C4-2B (cell line): ENCODE data around the gene LCN12.

Source experiments
- H3K27ac ChIP-seq: fragments of 450-650 bp; 2 replicates; pipeline ENCODE4 v1.5.1; 2017
- ZFX ChIP-seq: fragments of 450-650 bp; IDR thresholded peaks from 2 replicates; pipeline ENCODE4 v1.6.1; 2017
- TF ChIP-seq, protein P1 (sequence below): fragments of 450-650 bp; conservative IDR thresholded peaks from 2 replicates; pipeline ENCODE4 v1.5.1; 2017; ENCODE audit warnings: mild to moderate bottlenecking

Gene LCN12

DNA sequence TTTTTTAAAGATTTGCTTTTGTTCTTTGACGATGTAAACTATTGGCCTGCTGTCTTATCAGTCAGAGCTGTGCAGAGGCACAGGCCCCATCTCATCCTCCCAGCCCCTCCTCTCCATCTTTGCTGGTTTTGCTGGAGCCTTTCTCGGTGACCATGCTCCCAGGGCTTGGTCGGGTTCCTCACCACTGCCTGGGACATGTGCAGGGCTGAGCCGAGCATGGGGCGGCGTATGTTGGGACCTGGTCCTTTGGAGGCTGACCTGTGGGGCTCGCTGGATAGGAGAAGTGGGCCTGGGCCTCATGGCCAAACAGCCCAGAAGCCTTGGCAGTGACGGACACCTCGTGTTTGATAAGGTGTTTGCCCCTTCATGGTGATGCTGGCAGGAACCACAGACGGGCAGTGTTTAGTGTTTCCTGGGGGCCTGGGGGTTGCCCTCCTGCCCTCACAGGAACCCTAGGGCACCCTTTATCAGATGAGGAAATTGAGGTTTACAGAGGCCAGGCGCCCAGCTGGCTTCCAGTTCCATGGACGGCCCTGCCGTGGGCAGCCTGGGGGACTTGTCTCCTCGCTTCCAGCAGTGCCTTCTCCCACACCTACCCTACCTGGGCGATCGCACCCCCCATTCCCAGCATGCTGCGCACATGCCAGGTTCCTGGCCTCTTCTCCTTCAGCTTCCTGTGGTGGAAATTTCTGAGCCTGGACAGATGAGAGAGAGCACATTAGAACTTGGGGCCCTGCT lies 38.2 kb upstream of the LCN12 start:
- H3K27ac ChIP-seq: no peak overlapping the region
- no peak for TF ChIP-seq ZFX
- TF ChIP-seq, protein P1, sequence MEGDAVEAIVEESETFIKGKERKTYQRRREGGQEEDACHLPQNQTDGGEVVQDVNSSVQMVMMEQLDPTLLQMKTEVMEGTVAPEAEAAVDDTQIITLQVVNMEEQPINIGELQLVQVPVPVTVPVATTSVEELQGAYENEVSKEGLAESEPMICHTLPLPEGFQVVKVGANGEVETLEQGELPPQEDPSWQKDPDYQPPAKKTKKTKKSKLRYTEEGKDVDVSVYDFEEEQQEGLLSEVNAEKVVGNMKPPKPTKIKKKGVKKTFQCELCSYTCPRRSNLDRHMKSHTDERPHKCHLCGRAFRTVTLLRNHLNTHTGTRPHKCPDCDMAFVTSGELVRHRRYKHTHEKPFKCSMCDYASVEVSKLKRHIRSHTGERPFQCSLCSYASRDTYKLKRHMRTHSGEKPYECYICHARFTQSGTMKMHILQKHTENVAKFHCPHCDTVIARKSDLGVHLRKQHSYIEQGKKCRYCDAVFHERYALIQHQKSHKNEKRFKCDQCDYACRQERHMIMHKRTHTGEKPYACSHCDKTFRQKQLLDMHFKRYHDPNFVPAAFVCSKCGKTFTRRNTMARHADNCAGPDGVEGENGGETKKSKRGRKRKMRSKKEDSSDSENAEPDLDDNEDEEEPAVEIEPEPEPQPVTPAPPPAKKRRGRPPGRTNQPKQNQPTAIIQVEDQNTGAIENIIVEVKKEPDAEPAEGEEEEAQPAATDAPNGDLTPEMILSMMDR: no peak

DNA sequence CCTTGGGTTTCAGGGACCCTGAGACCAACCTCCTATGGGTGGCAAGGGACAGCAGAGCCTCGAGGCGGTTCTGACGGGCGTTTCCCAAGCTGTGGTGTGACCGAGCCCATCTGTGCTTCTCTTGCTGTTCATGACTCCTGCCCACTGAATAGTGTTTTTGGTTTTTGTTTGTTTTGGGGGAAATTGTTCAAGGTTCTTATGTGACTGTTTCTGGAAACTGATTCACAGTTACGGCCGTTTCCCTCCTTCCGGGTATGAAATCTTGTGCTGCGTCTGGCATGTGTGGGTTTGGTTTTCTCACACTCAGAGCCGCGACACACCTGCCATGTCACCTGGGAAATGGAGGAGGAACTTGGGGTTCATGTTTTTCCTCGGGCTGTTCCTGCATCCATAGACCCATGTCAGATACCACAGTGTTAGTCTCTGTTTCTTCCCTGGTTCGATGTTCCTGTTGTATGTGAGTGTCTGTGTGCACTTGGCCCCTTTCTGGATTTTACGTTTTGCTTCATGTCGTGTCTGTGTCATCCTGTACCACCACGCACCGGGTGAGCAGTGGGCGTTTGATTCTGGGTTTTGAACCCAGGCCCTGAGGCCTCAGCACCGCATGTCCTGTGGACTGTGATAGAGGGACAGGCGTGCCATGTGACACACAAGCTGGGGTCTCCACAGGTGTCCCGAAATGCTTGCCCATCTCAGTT lies 36.3 kb upstream of the LCN12 start:
- TF ChIP-seq, protein P1: no peak
- TF ChIP-seq ZFX: no peak

DNA sequence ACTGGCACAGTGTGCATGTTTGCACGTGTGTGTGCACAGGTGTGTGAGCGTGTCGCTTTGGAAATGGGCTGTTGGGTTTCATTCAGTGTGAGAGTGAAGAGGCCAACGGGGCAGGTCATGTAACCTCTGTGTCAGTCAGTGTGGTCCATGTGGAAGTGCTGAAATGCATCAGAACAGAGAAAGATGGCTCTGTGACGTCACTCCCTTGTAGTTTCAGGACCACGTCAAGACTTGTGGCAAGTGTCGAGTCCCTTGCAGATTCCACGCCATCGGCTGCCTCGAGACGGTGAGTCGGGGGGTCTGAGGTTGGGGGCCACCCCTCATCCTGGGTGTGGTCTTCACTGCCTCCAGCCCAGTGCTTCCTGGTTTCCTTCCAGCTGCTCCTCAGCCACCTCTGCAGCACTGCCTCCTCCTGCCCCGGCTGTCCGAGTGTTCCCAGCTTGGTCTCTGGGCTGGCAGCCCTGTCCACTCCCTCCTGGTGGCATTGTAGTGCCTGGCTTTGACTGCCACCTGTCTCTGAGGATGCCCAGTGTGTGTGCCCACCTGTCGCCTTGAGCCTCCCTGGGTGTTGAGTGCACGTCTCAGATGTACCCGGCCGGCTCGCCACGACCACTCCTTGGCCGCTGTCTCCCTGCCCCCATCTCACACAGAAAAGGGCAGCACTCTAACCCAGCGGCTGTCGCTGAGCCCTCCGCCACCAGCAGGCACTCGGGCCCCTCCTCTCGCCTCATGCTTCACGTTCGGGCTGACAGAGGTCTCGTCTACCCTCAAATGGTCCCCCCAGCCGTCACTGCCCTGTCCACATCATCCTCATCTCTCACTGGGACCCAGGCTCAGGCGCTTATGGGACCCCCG lies 35.5 kb upstream of the LCN12 start:
- no peak overlapping the region for H3K27ac ChIP-seq
- TF ChIP-seq, protein P1: no peak
- TF ChIP-seq ZFX: no peak

More for the DNA sequence above, 36.3 kb upstream of the LCN12 start:
- H3K27ac ChIP-seq: no peak overlapping the region

DNA sequence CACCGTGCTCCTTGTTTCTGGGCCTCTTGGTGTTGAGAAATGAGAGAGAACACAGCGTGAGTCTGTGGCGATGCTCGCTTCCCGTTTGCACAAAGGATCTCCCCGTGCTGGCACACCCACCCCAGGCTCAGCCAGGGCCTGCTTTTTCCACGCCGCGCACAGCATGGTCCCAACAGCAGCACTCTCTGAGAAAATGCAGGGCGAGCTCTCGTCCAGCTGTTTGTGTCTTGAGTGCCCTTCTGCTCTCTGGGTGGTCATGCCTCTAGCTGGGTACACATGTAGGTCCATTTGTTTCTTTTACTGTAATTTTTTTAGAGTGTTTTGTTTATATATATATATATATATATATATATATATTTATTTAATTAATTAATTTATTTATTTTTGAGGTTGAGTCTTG lies 34.2 kb upstream of the LCN12 start:
- no peak for TF ChIP-seq ZFX
- TF ChIP-seq, protein P1: no peak
- H3K27ac ChIP-seq: no peak overlapping the region

DNA sequence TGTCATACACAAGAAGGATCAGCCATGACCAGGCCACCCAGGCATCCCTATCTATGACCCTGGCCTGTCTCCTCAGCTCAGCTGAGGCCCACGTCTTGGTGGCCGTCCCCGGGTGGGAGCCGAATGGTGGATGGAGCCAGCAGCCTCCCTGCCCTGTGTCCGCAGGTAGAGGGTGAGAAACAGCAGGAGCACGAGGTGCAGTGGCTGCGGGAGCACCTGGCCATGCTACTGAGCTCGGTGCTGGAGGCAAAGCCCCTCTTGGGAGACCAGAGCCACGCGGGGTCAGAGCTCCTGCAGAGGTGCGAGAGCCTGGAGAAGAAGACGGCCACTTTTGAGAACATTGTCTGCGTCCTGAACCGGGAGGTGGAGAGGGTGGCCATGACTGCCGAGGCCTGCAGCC lies 32.0 kb upstream of the LCN12 start:
- H3K27ac ChIP-seq: no peak overlapping the region
- TF ChIP-seq, protein P1: no peak
- TF ChIP-seq ZFX: no peak

DNA sequence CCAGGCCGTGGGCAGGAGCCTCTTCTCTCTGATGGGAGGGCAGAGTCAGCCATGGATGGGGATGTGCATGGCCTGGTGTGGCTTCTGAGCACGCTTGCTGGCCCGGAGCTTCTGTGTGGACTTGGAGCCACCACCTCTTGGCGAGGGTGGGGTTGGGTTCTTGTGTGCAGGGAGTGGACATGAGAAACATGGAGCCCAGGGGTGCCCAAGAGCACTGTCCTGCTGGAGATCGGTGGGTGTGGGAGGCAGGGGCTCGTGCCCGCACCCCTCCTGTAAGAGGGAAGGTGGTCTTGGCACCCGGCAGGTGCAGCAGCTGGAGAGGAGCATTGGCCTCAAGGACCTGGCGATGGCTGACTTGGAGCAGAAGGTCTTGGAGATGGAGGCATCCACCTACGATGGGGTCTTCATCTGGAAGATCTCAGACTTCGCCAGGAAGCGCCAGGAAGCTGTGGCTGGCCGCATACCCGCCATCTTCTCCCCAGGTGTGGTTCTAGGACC lies 31.3 kb upstream of the LCN12 start:
- TF ChIP-seq, protein P1: no peak
- no peak for TF ChIP-seq ZFX
- H3K27ac ChIP-seq: no peak overlapping the region
